Hepatocyte (in vitro differentiated cells): Measurements from ENCODE around the gene PRR4. TPM values are rescaled to one million over a fixed set of nuclear protein-coding genes. Genes with fewer than 3 reads are reported as not detected.

ENCODE experiments used
- DNase-seq: peaks from one replicate; pipeline ENCODE4 v3.0.0-alpha.2; 2016; ENCODE audit warnings: low spot score
- H2AFZ ChIP-seq: fragments of 200-600 bp; sonication (generic); 2 replicates; pipeline ENCODE4 v1.6.0; 2016; ENCODE audit warnings: antibody characterized with exemption, mild to moderate bottlenecking
- H3K27ac ChIP-seq: fragments of 200-600 bp; sonication (generic); 2 replicates; pipeline ENCODE4 v1.5.1; 2016; ENCODE audit warnings: mild to moderate bottlenecking
- H3K27me3 ChIP-seq: fragments of 200-600 bp; sonication (generic); 2 replicates; pipeline ENCODE4 v1.6.1; 2016
- H3K36me3 ChIP-seq: fragments of 200-600 bp; sonication (generic); replicated peaks from 2 replicates; pipeline ENCODE4 v1.5.1; 2016; ENCODE audit warnings: low read depth; ENCODE audit not compliant: insufficient read depth
- H3K4me1 ChIP-seq: fragments of 200-600 bp; sonication (generic); 2 replicates; pipeline ENCODE4 v1.5.1; 2016; ENCODE audit warnings: mild to moderate bottlenecking, moderate library complexity; ENCODE audit not compliant: insufficient read depth
- H3K4me2 ChIP-seq: fragments of 200-600 bp; sonication (generic); 2 replicates; pipeline ENCODE4 v1.6.0; 2016
- H3K4me3 ChIP-seq: fragments of 200-600 bp; sonication (generic); 2 replicates; pipeline ENCODE4 v1.5.1; 2016; ENCODE audit warnings: mild to moderate bottlenecking
- H3K79me2 ChIP-seq: fragments of 200-600 bp; sonication (generic); 2 replicates; pipeline ENCODE4 v1.6.0; 2017; ENCODE audit warnings: mild to moderate bottlenecking
- H3K9me2 ChIP-seq: fragments of 200-600 bp; sonication (generic); replicated peaks from 2 replicates; pipeline ENCODE4 v1.6.0; 2017; ENCODE audit warnings: mild to moderate bottlenecking; ENCODE audit not compliant: insufficient read depth
- H3K9me3 ChIP-seq: fragments of 200-600 bp; sonication (generic); 2 replicates; pipeline ENCODE4 v1.5.1; 2016; ENCODE audit warnings: low read depth, mild to moderate bottlenecking
- H4K20me1 ChIP-seq: fragments of 200-600 bp; sonication (generic); 2 replicates; pipeline ENCODE4 v1.6.0; 2016; ENCODE audit warnings: mild to moderate bottlenecking; ENCODE audit not compliant: insufficient read depth, poor library complexity, severe bottlenecking
- CTCF ChIP-seq: fragments of 200-600 bp; sonication (generic); IDR thresholded peaks from 2 replicates; pipeline ENCODE4 v1.5.1; 2016; ENCODE audit warnings: antibody characterized with exemption, mild to moderate bottlenecking; ENCODE audit not compliant: poor library complexity
- EZH2 ChIP-seq: fragments of 200-600 bp; sonication (generic); IDR thresholded peaks from 2 replicates; pipeline ENCODE4 v1.6.1; 2016; ENCODE audit warnings: antibody characterized with exemption, mild to moderate bottlenecking, borderline replicate concordance
- EZH2phosphoT487 ChIP-seq: fragments of 200-600 bp; sonication (generic); IDR thresholded peaks from one replicate; pipeline ENCODE4 v1.6.1; 2018; ENCODE audit warnings: antibody characterized with exemption, mild to moderate bottlenecking, low read depth, moderate library complexity; ENCODE audit not compliant: unreplicated experiment, severe bottlenecking
- WGBS: methylation state at CpG from one replicate; pipeline ENCODE4 v1.1.6; 2016; ENCODE audit warnings: low lambda C conversion rate; ENCODE audit errors: missing lambda C conversion rate; 5-methylcytosine and 5-hydroxymethylcytosine counted together
- polyA plus RNA-seq: library from polyadenylated mRNA; unstranded; fragments of >200 nt; fragmentation: Nextera tagmentation; extraction: Ambion mirVana; gene quantifications from 2 replicates; pipeline ENCODE4 v1.2.1, GENCODE V29; 2016
- total RNA-seq: library from RNA; depleted of rRNA; stranded (reverse); fragments of >200 nt; gene quantifications from 2 replicates; pipeline ENCODE4 v1.2.3, GENCODE V29; 2014

The PRR4 gene
- total and polyA plus RNA-seq, 2 experiments from 2014 or later, result 3.9 to 6.4 TPM

GRCh38 chr12:10863512-10864218 is 14.4 kb upstream of the PRR4 start:
- H3K9me3 ChIP-seq, result no peaks in the 10 kb centered on the region
- no peak for TF ChIP-seq CTCF
- TF ChIP-seq EZH2phosphoT487, result no peak
- H3K79me2 ChIP-seq, result peaks cover 2% of the 10 kb centered on the region
- H3K4me3 ChIP-seq, result no peak overlapping the region
- H3K36me3 ChIP-seq, result no peaks in the 10 kb centered on the region
- 98% methylated on average over 2 of the region's 2 CpGs for WGBS
- no peaks in the 10 kb centered on the region for H3K4me1 ChIP-seq
- H3K27ac ChIP-seq, result no peak overlapping the region
- H3K9me2 ChIP-seq, result no peaks in the 10 kb centered on the region
- H2AFZ ChIP-seq, result no peak overlapping the region
- no peaks in the 10 kb centered on the region for H3K27me3 ChIP-seq
- no peak overlapping the region for H3K4me2 ChIP-seq
- H4K20me1 ChIP-seq, result no peaks in the 10 kb centered on the region
- DNase-seq, result no peak

- H3K4me2 ChIP-seq, result no peak overlapping the region
- H2AFZ ChIP-seq, result no peak overlapping the region
- no peaks in the 10 kb centered on the region for H3K9me3 ChIP-seq
- H3K79me2 ChIP-seq, result peaks cover 2% of the 10 kb centered on the region
- H3K27ac ChIP-seq, result no peak overlapping the region
- WGBS, result 98% methylated on average over 2 of the region's 2 CpGs
- no peak for DNase-seq
- H3K9me2 ChIP-seq, result no peaks in the 10 kb centered on the region
- no peaks in the 10 kb centered on the region for H3K4me1 ChIP-seq
- H3K27me3 ChIP-seq, result no peaks in the 10 kb centered on the region
- H3K4me3 ChIP-seq, result no peak overlapping the region
- H3K36me3 ChIP-seq, result no peaks in the 10 kb centered on the region
- no peaks in the 10 kb centered on the region for H4K20me1 ChIP-seq
- TF ChIP-seq EZH2, result no peak
- no peak for TF ChIP-seq CTCF
- TF ChIP-seq EZH2phosphoT487, result no peak
Measured at GRCh38 chr12:10861366-10861765, 12.1 kb upstream of the PRR4 start.

GRCh38 chr12:10855807-10856206 is 6.5 kb upstream of the PRR4 start:
- DNase-seq, result no peak
- Histone ChIP-seq H3K36me3 (no peaks in the 10 kb centered on the region), H3K4me2 (no peak overlapping the region), H4K20me1 (no peaks in the 10 kb centered on the region), H3K9me3 (no peaks in the 10 kb centered on the region), H2AFZ (no peak overlapping the region), H3K4me3 (no peak overlapping the region), H3K27me3 (no peaks in the 10 kb centered on the region), H3K27ac (no peak overlapping the region), H3K4me1 (no peaks in the 10 kb centered on the region), H3K79me2 (no peaks in the 10 kb centered on the region), H3K9me2 (no peaks in the 10 kb centered on the region)
- 100% methylated on average over 2 of the region's 2 CpGs for WGBS
- TF ChIP-seq EZH2 (no peak), EZH2phosphoT487 (no peak), CTCF (no peak)
